GM23248 (cell line): Measurements from ENCODE around the gene IFNL1. TPM values are rescaled to one million over a fixed set of nuclear protein-coding genes. Genes with fewer than 3 reads are reported as not detected.
"Not testable (repeated sequence)": the region's sequence is repeated elsewhere in the genome, so short reads cannot be mapped to it uniquely, and the experiment has no call there.

ENCODE experiments used
- DNase-seq: peaks from one replicate; pipeline ENCODE4 v3.0.0-alpha.2; 2015
- H2AFZ ChIP-seq: fragments of 200-600 bp; sonication (generic); 2 replicates; pipeline ENCODE4 v1.6.1; 2016; ENCODE audit warnings: antibody characterized with exemption
- H3F3A ChIP-seq: fragments of 200-600 bp; sonication (generic); 2 replicates; pipeline ENCODE4 v1.6.1; 2016; ENCODE audit warnings: mild to moderate bottlenecking, antibody characterized with exemption, mixed run types; ENCODE audit not compliant: insufficient read depth
- H3K27ac ChIP-seq: fragments of 200-600 bp; sonication (generic); 2 replicates; pipeline ENCODE4 v1.5.1; 2016; ENCODE audit warnings: mild to moderate bottlenecking
- H3K27me3 ChIP-seq: fragments of 200-600 bp; sonication (generic); replicated peaks from 2 replicates; pipeline ENCODE4 v1.6.1; 2016; ENCODE audit warnings: mild to moderate bottlenecking; ENCODE audit not compliant: insufficient read depth
- H3K36me3 ChIP-seq: fragments of 200-600 bp; sonication (generic); 2 replicates; pipeline ENCODE4 v1.6.1; 2016; ENCODE audit warnings: low read depth, mild to moderate bottlenecking
- H3K4me1 ChIP-seq: fragments of 200-600 bp; sonication (generic); 2 replicates; pipeline ENCODE4 v1.6.1; 2016; ENCODE audit warnings: mild to moderate bottlenecking; ENCODE audit not compliant: insufficient read depth
- H3K4me2 ChIP-seq: fragments of 200-600 bp; sonication (generic); one replicate; pipeline ENCODE4 v1.6.1; 2016; ENCODE audit warnings: mild to moderate bottlenecking; ENCODE audit not compliant: unreplicated experiment
- H3K4me3 ChIP-seq: fragments of 200-600 bp; sonication (generic); 2 replicates; pipeline ENCODE4 v1.5.1; 2016; ENCODE audit warnings: mild to moderate bottlenecking
- H3K79me2 ChIP-seq: fragments of 200-600 bp; sonication (generic); 2 replicates; pipeline ENCODE4 v1.6.1; 2016; ENCODE audit warnings: mild to moderate bottlenecking; ENCODE audit not compliant: insufficient read depth
- H3K9ac ChIP-seq: fragments of 200-600 bp; sonication (generic); 2 replicates; pipeline ENCODE4 v1.6.1; 2016; ENCODE audit warnings: mild to moderate bottlenecking
- H3K9me2 ChIP-seq: fragments of 200-600 bp; sonication (generic); 2 replicates; pipeline ENCODE4 v1.6.1; 2016; ENCODE audit warnings: mixed run types, mild to moderate bottlenecking, moderate library complexity; ENCODE audit not compliant: insufficient read depth
- H3K9me3 ChIP-seq: fragments of 200-600 bp; sonication (generic); one replicate; pipeline ENCODE4 v1.6.1; 2017; ENCODE audit warnings: low read depth
- H4K20me1 ChIP-seq: fragments of 200-600 bp; sonication (generic); 2 replicates; pipeline ENCODE4 v1.6.0; 2016; ENCODE audit not compliant: insufficient read depth
- EZH2 ChIP-seq: fragments of 200-600 bp; sonication (generic); IDR thresholded peaks from 2 replicates; pipeline ENCODE4 v1.6.1; 2018; ENCODE audit warnings: antibody characterized with exemption, mild to moderate bottlenecking; ENCODE audit not compliant: insufficient read depth, poor library complexity, severe bottlenecking
- EZH2phosphoT487 ChIP-seq: fragments of 200-600 bp; sonication (generic); IDR thresholded peaks from 2 replicates; pipeline ENCODE4 v1.6.1; 2018; ENCODE audit warnings: antibody characterized with exemption, moderate library complexity, mild to moderate bottlenecking, low read depth; ENCODE audit not compliant: insufficient read depth
- WGBS, 2 experiments: methylation state at CpG; one replicate each; pipeline ENCODE4 v1.1.6; 2015 to 2017; ENCODE audit warnings: low lambda C conversion rate in 2 of 2, low coverage in 1 of 2; ENCODE audit errors: missing lambda C conversion rate in 2 of 2; 5-methylcytosine and 5-hydroxymethylcytosine counted together
- in situ Hi-C: fragments of 300-500 bp; cut with MboI; formaldehyde crosslinking; loops from 2 replicates; pipeline ENCODE4 v1.15.0; 2020
- polyA plus RNA-seq: library from polyadenylated mRNA; unstranded; fragments of >200 nt; fragmentation: Nextera tagmentation; extraction: Ambion mirVana; gene quantifications from 2 replicates; pipeline ENCODE4 v1.2.1, GENCODE V29; 2016
- total RNA-seq: library from RNA; depleted of rRNA; stranded (reverse); fragments of >200 nt; shearing (Covaris generic); gene quantifications from 2 replicates; pipeline ENCODE4 v1.2.3, GENCODE V29; 2014

IFNL1 gene
- total and polyA plus RNA-seq, 2 experiments from 2014 or later: not detected

- Histone ChIP-seq H3K9ac (no peak overlapping the region), H4K20me1 (no peaks in the 10 kb centered on the region), H3K4me3 (no peak overlapping the region), H3K27ac (no peak overlapping the region), H3K4me2 (no peak overlapping the region), H3F3A (no peaks in the 10 kb centered on the region), H3K4me1 (no peaks in the 10 kb centered on the region), H3K79me2 (no peaks in the 10 kb centered on the region), H3K36me3 (no peaks in the 10 kb centered on the region), H3K9me2 (no peaks in the 10 kb centered on the region), H3K27me3 (peaks cover 30% of the 10 kb centered on the region; the same call in 1 of the 2 replicates), H3K9me3 (no peaks in the 10 kb centered on the region), H2AFZ (no peak overlapping the region)
- TF ChIP-seq EZH2phosphoT487 (no peak), EZH2 (no peak)
- in situ Hi-C loops: no loop called here
- 52% methylated on average over 9 of the region's 9 CpGs for WGBS, 2 experiments
- peak; percentile 31 for DNase-seq
Measured at GRCh38 chr19:39270036-39270871, 26.0 kb upstream of the IFNL1 start.

- H3K79me2 ChIP-seq, in situ Hi-C loops: not testable (repeated sequence)
- H3K27me3 ChIP-seq: peaks cover 43% of the 10 kb centered on the region
Measured at GRCh38 chr19:39273859-39274258, 22.3 kb upstream of the IFNL1 start.

GRCh38 chr19:39275578-39275977 is 20.6 kb upstream of the IFNL1 start:
- Histone ChIP-seq H3K9ac (no peak overlapping the region), H3K9me3 (no peaks in the 10 kb centered on the region), H3K27me3 (peaks cover 47% of the 10 kb centered on the region), H3K4me2 (no peak overlapping the region), H3K4me3 (no peak overlapping the region), H3K4me1 (no peaks in the 10 kb centered on the region), H2AFZ (no peak overlapping the region), H3K79me2 (no peaks in the 10 kb centered on the region), H3F3A (no peaks in the 10 kb centered on the region), H3K36me3 (no peaks in the 10 kb centered on the region), H4K20me1 (no peaks in the 10 kb centered on the region), H3K27ac (no peak overlapping the region), H3K9me2 (no peaks in the 10 kb centered on the region)
- WGBS, 2 experiments: 44 to 49% methylated on average over 5 of the region's 5 CpGs
- TF ChIP-seq EZH2 (no peak), EZH2phosphoT487 (no peak)
- DNase-seq: no peak
- in situ Hi-C loops: no loop called here

More at GRCh38 chr19:39273859-39274258, 22.3 kb upstream of the IFNL1 start:
- not testable (repeated sequence) for H3K9ac ChIP-seq, DNase-seq, H3K4me3 ChIP-seq, H3K4me2 ChIP-seq, H3K9me3 ChIP-seq, H3K27ac ChIP-seq, H4K20me1 ChIP-seq, H2AFZ ChIP-seq, H3K4me1 ChIP-seq, H3F3A ChIP-seq, H3K9me2 ChIP-seq, H3K36me3 ChIP-seq
- WGBS, 2 experiments: 49 to 54% methylated on average over 5 of the region's 5 CpGs

GRCh38 chr19:39276740-39277139 is 19.5 kb upstream of the IFNL1 start:
- no peaks in the 10 kb centered on the region for H3F3A ChIP-seq
- no peak overlapping the region for H3K27ac ChIP-seq
- H3K36me3 ChIP-seq: no peaks in the 10 kb centered on the region
- H3K9me3 ChIP-seq: no peaks in the 10 kb centered on the region
- no peak overlapping the region for H2AFZ ChIP-seq
- H4K20me1 ChIP-seq: no peaks in the 10 kb centered on the region
- no peak overlapping the region for H3K9ac ChIP-seq
- WGBS, 2 experiments: 69 to 70% methylated on average over 5 of the region's 5 CpGs
- no peak for DNase-seq
- no peak overlapping the region for H3K4me2 ChIP-seq
- no peaks in the 10 kb centered on the region for H3K79me2 ChIP-seq
- H3K9me2 ChIP-seq: no peaks in the 10 kb centered on the region
- H3K4me3 ChIP-seq: no peak overlapping the region
- no peaks in the 10 kb centered on the region for H3K4me1 ChIP-seq
- H3K27me3 ChIP-seq: peaks cover 38% of the 10 kb centered on the region
- in situ Hi-C loops: no loop called here
- no peak for TF ChIP-seq EZH2
- TF ChIP-seq EZH2phosphoT487: no peak

GRCh38 chr19:39277598-39277997 is 18.6 kb upstream of the IFNL1 start:
- no peak overlapping the region for H3K4me3 ChIP-seq
- TF ChIP-seq EZH2 (no peak), EZH2phosphoT487 (no peak)
- no peaks in the 10 kb centered on the region for H3K9me3 ChIP-seq
- H3K27me3 ChIP-seq: peaks cover 38% of the 10 kb centered on the region
- H4K20me1 ChIP-seq: no peaks in the 10 kb centered on the region
- no peak overlapping the region for H3K27ac ChIP-seq
- 57 to 58% methylated on average over 7 of the region's 7 CpGs for WGBS, 2 experiments
- H3K4me1 ChIP-seq: no peaks in the 10 kb centered on the region
- H3K79me2 ChIP-seq: no peaks in the 10 kb centered on the region
- no peaks in the 10 kb centered on the region for H3K36me3 ChIP-seq
- no peaks in the 10 kb centered on the region for H3K9me2 ChIP-seq
- in situ Hi-C loops: no loop called here
- no peak overlapping the region for H2AFZ ChIP-seq
- H3F3A ChIP-seq: no peaks in the 10 kb centered on the region
- DNase-seq: peak; percentile 5
- H3K4me2 ChIP-seq: no peak overlapping the region
- H3K9ac ChIP-seq: no peak overlapping the region
